ENCODE measurements around the gene CTNND2. TPM values are rescaled to one million over a fixed set of nuclear protein-coding genes. Genes with fewer than 3 reads are reported as not detected.
"Not testable (repeated sequence)": the region's sequence is repeated elsewhere in the genome, so short reads cannot be mapped to it uniquely, and the experiment has no call there.

The CTNND2 gene
- total and polyA plus RNA-seq, 4 donors: 0.05 to 0.50 (median 0.27) TPM

DNA sequence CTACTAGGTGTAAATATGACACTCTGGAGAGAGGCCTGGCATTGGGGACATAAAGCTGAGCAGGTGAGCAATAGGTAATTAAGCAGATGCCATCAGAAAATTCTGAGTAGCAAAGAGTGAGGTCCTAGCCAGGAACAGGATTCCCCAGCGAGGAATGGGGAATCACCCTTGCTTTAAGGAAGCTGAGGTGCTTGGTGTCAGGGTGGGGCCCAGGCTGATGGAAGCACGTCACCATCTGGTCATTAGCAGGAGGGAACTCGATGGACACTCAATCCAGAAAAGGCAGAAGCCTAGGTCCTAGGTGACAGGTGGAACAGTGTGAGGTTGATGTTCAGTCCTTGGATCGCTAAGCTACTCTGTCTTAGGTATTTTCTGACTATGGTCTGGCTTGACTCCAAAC is 580.5 kb downstream of the CTNND2 start:
- 88% methylated on average over 4 of the region's 4 CpGs for WGBS
- no peak overlapping the region for H3K27ac ChIP-seq (ENCODE audit: low read depth in 1 of 2, low read length in 2 of 2)

DNA sequence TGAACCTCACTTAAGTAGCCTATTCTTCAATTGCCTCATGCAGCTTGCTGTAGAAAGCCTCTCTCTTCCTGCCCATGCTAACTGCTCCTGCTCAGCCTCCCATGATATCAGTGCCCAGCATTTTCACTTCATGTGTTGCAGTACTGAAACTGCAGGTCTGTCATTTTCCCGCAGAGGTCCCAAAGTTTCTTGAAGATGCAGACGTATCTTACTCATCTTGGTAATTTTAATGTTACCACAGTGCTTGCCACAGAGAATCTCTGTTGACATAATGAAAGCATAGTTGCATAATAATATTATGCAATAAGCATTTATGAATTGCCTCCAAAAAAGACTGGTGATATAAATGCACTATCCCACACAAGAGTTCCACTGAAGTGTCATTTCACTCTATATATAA is 582.1 kb downstream of the CTNND2 start:
- DNase-seq (ENCODE audit: low spot score): no peak
- Histone ChIP-seq H3K9ac (ENCODE audit: low read depth in 1 of 2, low read length in 2 of 2) (no peak overlapping the region), H3K27me3 (ENCODE audit: control insufficient read depth in 4 of 4, insufficient read depth in 4 of 4, low read length in 3 of 4) (no peaks in the 10 kb centered on the region), H3K4me3 (ENCODE audit: low read depth in 1 of 3, low read length in 3 of 3) (no peak overlapping the region), H3K4me1 (ENCODE audit: control insufficient read depth in 4 of 4, insufficient read depth in 4 of 4, low read length in 3 of 4) (peaks cover 0 to 15% (median 4%) of the 10 kb centered on the region in 4 donors), H3K36me3 (ENCODE audit: control insufficient read depth in 4 of 4, insufficient read depth in 3 of 4, low read depth in 1 of 4, low read length in 3 of 4) (no peaks in the 10 kb centered on the region), H3K27ac (ENCODE audit: low read depth in 1 of 2, low read length in 2 of 2) (no peak overlapping the region), H3K9me3 (ENCODE audit: control insufficient read depth in 4 of 4, low read length in 3 of 4) (no peaks in the 10 kb centered on the region)
- WGBS: 51% methylated on average over 2 of the region's 2 CpGs
- TF ChIP-seq RXRA (IDR thresholded peaks at IDR 0.05): peak in 1 of 2 donors; percentile 23
- TF ChIP-seq HNF4A (conservative IDR thresholded peaks at IDR 0.05): peak in 1 of 2 donors; percentile 29
- peak in 1 of 2 donors; percentile 38 for TF ChIP-seq JUND (IDR thresholded peaks at IDR 0.05)
- TF ChIP-seq FOXA1 (IDR thresholded peaks at IDR 0.05): peak; percentile 35
- TF ChIP-seq, protein P1, sequence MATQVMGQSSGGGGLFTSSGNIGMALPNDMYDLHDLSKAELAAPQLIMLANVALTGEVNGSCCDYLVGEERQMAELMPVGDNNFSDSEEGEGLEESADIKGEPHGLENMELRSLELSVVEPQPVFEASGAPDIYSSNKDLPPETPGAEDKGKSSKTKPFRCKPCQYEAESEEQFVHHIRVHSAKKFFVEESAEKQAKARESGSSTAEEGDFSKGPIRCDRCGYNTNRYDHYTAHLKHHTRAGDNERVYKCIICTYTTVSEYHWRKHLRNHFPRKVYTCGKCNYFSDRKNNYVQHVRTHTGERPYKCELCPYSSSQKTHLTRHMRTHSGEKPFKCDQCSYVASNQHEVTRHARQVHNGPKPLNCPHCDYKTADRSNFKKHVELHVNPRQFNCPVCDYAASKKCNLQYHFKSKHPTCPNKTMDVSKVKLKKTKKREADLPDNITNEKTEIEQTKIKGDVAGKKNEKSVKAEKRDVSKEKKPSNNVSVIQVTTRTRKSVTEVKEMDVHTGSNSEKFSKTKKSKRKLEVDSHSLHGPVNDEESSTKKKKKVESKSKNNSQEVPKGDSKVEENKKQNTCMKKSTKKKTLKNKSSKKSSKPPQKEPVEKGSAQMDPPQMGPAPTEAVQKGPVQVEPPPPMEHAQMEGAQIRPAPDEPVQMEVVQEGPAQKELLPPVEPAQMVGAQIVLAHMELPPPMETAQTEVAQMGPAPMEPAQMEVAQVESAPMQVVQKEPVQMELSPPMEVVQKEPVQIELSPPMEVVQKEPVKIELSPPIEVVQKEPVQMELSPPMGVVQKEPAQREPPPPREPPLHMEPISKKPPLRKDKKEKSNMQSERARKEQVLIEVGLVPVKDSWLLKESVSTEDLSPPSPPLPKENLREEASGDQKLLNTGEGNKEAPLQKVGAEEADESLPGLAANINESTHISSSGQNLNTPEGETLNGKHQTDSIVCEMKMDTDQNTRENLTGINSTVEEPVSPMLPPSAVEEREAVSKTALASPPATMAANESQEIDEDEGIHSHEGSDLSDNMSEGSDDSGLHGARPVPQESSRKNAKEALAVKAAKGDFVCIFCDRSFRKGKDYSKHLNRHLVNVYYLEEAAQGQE (IDR thresholded peaks at IDR 0.05): no peak
- TF ChIP-seq FOXA2 (IDR thresholded peaks at IDR 0.05): peak; percentile 75
- no peak for TF ChIP-seq RAD21 (IDR thresholded peaks at IDR 0.05)
- TF ChIP-seq NR2F2 (IDR thresholded peaks at IDR 0.05): no peak

More for the DNA sequence above, 580.5 kb downstream of the CTNND2 start:
- Histone ChIP-seq H3K4me1 (ENCODE audit: control insufficient read depth in 4 of 4, insufficient read depth in 4 of 4, low read length in 3 of 4) (peaks cover 0 to 15% (median 4%) of the 10 kb centered on the region in 4 donors), H3K36me3 (ENCODE audit: control insufficient read depth in 4 of 4, insufficient read depth in 3 of 4, low read depth in 1 of 4, low read length in 3 of 4) (no peaks in the 10 kb centered on the region), H3K27me3 (ENCODE audit: control insufficient read depth in 4 of 4, insufficient read depth in 4 of 4, low read length in 3 of 4) (no peaks in the 10 kb centered on the region), H3K4me3 (ENCODE audit: low read depth in 1 of 3, low read length in 3 of 3) (no peak overlapping the region), H3K9ac (ENCODE audit: low read depth in 1 of 2, low read length in 2 of 2) (no peak overlapping the region), H3K9me3 (ENCODE audit: control insufficient read depth in 4 of 4, low read length in 3 of 4) (no peaks in the 10 kb centered on the region)
- TF ChIP-seq NR2F2 (IDR thresholded peaks at IDR 0.05): no peak
- TF ChIP-seq SP1 (IDR thresholded peaks at IDR 0.05): no peak
- TF ChIP-seq RAD21 (IDR thresholded peaks at IDR 0.05): no peak
- TF ChIP-seq YY1 (IDR thresholded peaks at IDR 0.05): no peak
- TF ChIP-seq, protein P2, sequence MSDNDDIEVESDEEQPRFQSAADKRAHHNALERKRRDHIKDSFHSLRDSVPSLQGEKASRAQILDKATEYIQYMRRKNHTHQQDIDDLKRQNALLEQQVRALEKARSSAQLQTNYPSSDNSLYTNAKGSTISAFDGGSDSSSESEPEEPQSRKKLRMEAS (IDR thresholded peaks at IDR 0.05): no peak
- DNase-seq (ENCODE audit: low spot score): no peak

DNA sequence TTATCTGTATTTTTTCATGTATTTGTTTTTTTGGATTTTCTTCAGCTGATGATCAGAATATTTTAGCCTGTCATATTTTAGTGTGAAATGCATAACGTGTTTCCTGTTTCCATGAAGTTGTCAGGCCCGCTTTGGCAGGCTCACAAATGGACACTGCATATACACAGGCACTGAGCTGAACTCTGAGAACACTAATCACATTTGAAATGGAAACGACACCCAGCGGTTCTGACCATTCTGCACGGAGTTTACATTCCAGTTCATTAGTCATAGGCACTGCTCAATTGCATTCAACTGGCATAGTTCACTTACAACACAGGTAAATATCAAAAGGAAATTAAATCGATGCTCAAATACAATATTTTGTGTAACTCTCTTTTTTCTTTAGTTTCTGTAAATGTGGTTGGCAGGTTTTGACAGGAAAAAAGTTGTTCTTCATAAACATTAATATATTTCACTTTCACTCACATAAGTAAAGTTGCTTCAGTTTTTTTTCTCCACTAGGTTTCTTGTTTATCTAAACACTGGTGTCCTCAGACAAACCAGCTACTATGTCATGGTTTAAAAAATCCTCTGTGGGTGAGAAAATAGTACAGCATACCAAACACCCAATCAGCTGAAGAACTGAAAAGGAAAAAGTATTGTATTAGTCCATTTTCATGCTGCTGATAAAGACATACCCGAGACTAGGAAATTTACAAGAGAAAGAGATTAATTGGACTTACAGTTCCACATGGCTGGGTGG is 584.2 kb downstream of the CTNND2 start:
- no peak overlapping the region for H3K27ac ChIP-seq (ENCODE audit: low read depth in 1 of 2, low read length in 2 of 2)
- no peaks in the 10 kb centered on the region for H3K9me3 ChIP-seq (ENCODE audit: control insufficient read depth in 4 of 4, low read length in 3 of 4)
- H3K9ac ChIP-seq (ENCODE audit: low read depth in 1 of 2, low read length in 2 of 2): no peak overlapping the region
- no peaks in the 10 kb centered on the region for H3K27me3 ChIP-seq (ENCODE audit: control insufficient read depth in 4 of 4, insufficient read depth in 4 of 4, low read length in 3 of 4)
- 84% methylated on average over 7 of the region's 7 CpGs for WGBS
- no peak overlapping the region for H3K4me3 ChIP-seq (ENCODE audit: low read depth in 1 of 3, low read length in 3 of 3)
- TF ChIP-seq NR2F2 (IDR thresholded peaks at IDR 0.05) (no peak), JUND (IDR thresholded peaks at IDR 0.05) (no peak), TAF1 (conservative IDR thresholded peaks at IDR 0.05) (no peak), RXRA (IDR thresholded peaks at IDR 0.05) (peak in 1 of 2 donors; percentile 16), HNF4G (IDR thresholded peaks at IDR 0.05) (no peak), GABPA (IDR thresholded peaks at IDR 0.05 in 1 of 2, conservative IDR thresholded peaks at IDR 0.05 in 1 of 2) (peak in 1 of 2 donors; percentile 43)
- no peaks in the 10 kb centered on the region for H3K36me3 ChIP-seq (ENCODE audit: control insufficient read depth in 4 of 4, insufficient read depth in 3 of 4, low read depth in 1 of 4, low read length in 3 of 4)
- peaks cover 0 to 15% (median 4%) of the 10 kb centered on the region in 4 donors for H3K4me1 ChIP-seq (ENCODE audit: control insufficient read depth in 4 of 4, insufficient read depth in 4 of 4, low read length in 3 of 4)
- no peak for DNase-seq (ENCODE audit: low spot score)

DNA sequence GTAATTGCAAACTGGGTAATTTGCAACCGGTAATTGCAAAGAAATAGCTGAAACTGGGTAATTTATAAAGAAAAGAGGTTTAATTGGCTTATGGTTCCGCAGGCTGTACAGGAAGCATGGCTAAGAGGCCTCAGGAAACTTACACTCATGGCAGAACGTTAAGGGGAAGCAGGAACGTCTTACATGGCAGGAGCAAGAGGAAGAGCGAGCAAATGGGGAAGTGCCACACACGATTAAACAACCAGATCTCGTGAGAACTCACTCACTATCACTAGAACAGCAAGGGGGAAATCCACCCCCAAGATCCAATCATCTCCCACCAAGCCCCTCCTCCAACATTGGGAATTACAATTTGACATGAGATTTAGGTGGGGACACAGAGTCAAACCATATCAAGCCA is 590.6 kb downstream of the CTNND2 start:
- not testable (repeated sequence) for H3K4me1 ChIP-seq (ENCODE audit: control insufficient read depth in 4 of 4, insufficient read depth in 4 of 4, low read length in 3 of 4); DNase-seq (ENCODE audit: low spot score); H3K27me3 ChIP-seq (ENCODE audit: control insufficient read depth in 4 of 4, insufficient read depth in 4 of 4, low read length in 3 of 4); H3K9me3 ChIP-seq (ENCODE audit: control insufficient read depth in 4 of 4, low read length in 3 of 4); H3K9ac ChIP-seq (ENCODE audit: low read depth in 1 of 2, low read length in 2 of 2); H3K36me3 ChIP-seq (ENCODE audit: control insufficient read depth in 4 of 4, insufficient read depth in 3 of 4, low read depth in 1 of 4, low read length in 3 of 4); H3K4me3 ChIP-seq (ENCODE audit: low read depth in 1 of 3, low read length in 3 of 3); H3K27ac ChIP-seq (ENCODE audit: low read depth in 1 of 2, low read length in 2 of 2)
- WGBS: 86% methylated on average over 7 of the region's 7 CpGs
